OCI-LY7 (cell line): ENCODE measurements around the gene VTI1A.

ENCODE experiments used
- CTCF ChIP-seq: fragments of 200-600 bp; sonication (generic); conservative IDR thresholded peaks from 2 replicates; pipeline ENCODE4 v1.5.1; 2014; ENCODE audit warnings: mild to moderate bottlenecking, antibody characterized with exemption, low read length, moderate library complexity, mixed read lengths
- EZH2phosphoT487 ChIP-seq: fragments of 200-600 bp; sonication (generic); IDR thresholded peaks from 2 replicates; pipeline ENCODE4 v1.6.1; 2018; ENCODE audit warnings: low read depth, borderline replicate concordance, mild to moderate bottlenecking, mixed run types, antibody characterized with exemption, low read length, moderate library complexity, mixed read lengths

GRCh38 chr10:112755446-112756234 is 308.6 kb downstream of the VTI1A start:
- TF ChIP-seq CTCF: no peak
- TF ChIP-seq EZH2phosphoT487: no peak
